Measurements from ENCODE around the gene YWHAQ. TPM values are rescaled to one million over a fixed set of nuclear protein-coding genes. Genes with fewer than 3 reads are reported as not detected.
A peak's percentile ranks its signal among the peaks of the same experiment; 100 is the strongest.
"Not testable (repeated sequence)": the region's sequence is repeated elsewhere in the genome, so short reads cannot be mapped to it uniquely, and the experiment has no call there.

Gene YWHAQ
- total and polyA plus RNA-seq, 5 donors from 2014 or later, result 160 to 359 (median 279) TPM

DNA sequence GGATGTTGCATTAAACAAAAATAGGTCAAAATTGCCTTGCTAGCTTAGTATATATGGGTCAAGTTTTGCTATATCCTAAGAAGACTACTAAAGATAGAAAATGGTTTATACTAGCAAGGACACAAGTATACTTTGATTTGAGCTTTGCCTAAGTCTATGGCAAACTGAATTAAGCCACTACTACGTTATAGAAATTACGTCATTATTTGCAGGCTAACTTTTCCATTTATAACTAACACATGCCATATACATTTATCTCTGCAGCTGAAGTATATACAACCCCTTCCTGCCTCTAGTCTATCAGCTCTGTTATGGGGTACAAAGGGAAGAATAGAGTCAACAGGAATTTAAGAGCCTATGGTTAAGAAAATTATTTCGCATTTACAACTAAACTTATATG, 16.2 kb downstream of the YWHAQ start:
- H3K27ac ChIP-seq (ENCODE audit: insufficient read depth, low read length, poor library complexity, severe bottlenecking), result no peak overlapping the region
- no peak for DNase-seq
- H3K27me3 ChIP-seq (ENCODE audit: control insufficient read depth, insufficient read depth, low read length), result no peaks in the 10 kb centered on the region
- Mint-ChIP-seq H3K27ac (peak overlapping the region in 2 of 3 donors; percentile 13 to 24), H3K4me3 (no peak overlapping the region), H3K36me3 (peaks cover 16% of the 10 kb centered on the region), H3K9me3 (peaks cover 0 to 3% (median 0%) of the 10 kb centered on the region in 7 donors), H3K27me3 (no peaks in the 10 kb centered on the region), H3K4me1 (peaks cover 59 to 89% (median 80%) of the 10 kb centered on the region in 4 donors)
- peaks cover 34% of the 10 kb centered on the region for H3K4me1 ChIP-seq (ENCODE audit: control insufficient read depth, insufficient read depth, low read length, poor library complexity, severe bottlenecking)
- no peak overlapping the region for H3K4me3 ChIP-seq (ENCODE audit: low read depth, low read length)
- H3K36me3 ChIP-seq (ENCODE audit: control insufficient read depth, insufficient read depth, low read length), result peaks cover 11% of the 10 kb centered on the region
- no peak for ATAC-seq (ENCODE audit: low read depth in 2 of 2)
- no peaks in the 10 kb centered on the region for H3K9me3 ChIP-seq (ENCODE audit: control insufficient read depth in 2 of 2, low read length in 2 of 2)

DNA sequence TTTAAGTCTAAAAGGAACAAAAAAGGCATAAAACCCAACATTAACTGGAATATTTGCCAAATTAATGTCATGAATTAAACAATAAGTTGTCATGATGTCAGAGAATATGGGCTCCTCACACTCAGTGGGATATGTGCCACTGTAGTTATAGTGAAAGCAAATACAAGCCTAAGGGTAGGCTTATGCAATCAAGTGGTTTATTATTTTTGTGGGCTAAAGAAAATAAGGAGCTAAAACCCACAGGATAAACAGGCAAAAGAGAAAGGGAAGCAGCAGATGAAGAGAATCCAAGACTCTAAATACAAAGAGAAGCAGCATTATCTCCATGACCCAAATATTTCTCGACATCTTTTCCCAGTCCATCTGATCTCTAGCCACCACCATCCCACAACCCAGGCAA, 17.5 kb downstream of the YWHAQ start:
- Mint-ChIP-seq H3K9me3 (peaks cover 0 to 3% (median 0%) of the 10 kb centered on the region in 7 donors), H3K4me3 (peak overlapping the region in 1 of 4 donors; percentile 1), H3K36me3 (peaks cover 16% of the 10 kb centered on the region), H3K27me3 (no peaks in the 10 kb centered on the region), H3K27ac (peak overlapping the region in 1 of 3 donors; percentile 82), H3K4me1 (peaks cover 58 to 88% (median 79%) of the 10 kb centered on the region in 4 donors)
- no peaks in the 10 kb centered on the region for H3K9me3 ChIP-seq (ENCODE audit: control insufficient read depth in 2 of 2, low read length in 2 of 2)
- peaks cover 11% of the 10 kb centered on the region for H3K36me3 ChIP-seq (ENCODE audit: control insufficient read depth, insufficient read depth, low read length)
- H3K4me3 ChIP-seq (ENCODE audit: low read depth, low read length), result no peak overlapping the region
- ATAC-seq (ENCODE audit: low read depth in 2 of 2) (no peak), DNase-seq (no peak)
- H3K4me1 ChIP-seq (ENCODE audit: control insufficient read depth, insufficient read depth, low read length, poor library complexity, severe bottlenecking), result peaks cover 25% of the 10 kb centered on the region
- no peak overlapping the region for H3K27ac ChIP-seq (ENCODE audit: insufficient read depth, low read length, poor library complexity, severe bottlenecking)
- no peaks in the 10 kb centered on the region for H3K27me3 ChIP-seq (ENCODE audit: control insufficient read depth, insufficient read depth, low read length)

DNA sequence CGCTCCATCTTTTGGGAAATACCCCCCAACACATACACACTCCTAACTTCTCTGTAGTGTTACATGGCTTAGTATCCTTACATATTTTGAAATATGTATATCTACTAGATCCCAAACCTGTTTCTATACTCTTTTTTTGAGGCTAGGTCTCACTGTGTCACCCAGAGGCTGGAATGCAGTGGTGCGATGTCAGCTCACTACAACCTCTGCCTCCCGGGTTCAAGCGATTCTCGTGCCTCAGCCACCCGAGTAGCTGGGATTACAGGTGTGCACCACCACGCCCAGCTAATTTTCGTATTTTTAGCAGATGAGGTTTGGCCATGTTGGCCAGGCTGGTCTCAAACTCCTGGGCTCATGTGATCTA, 19.3 kb downstream of the YWHAQ start:
- H3K36me3 Mint-ChIP-seq, result peaks cover 12% of the 10 kb centered on the region
- H3K36me3 ChIP-seq (ENCODE audit: control insufficient read depth, insufficient read depth, low read length); H3K27me3 ChIP-seq (ENCODE audit: control insufficient read depth, insufficient read depth, low read length); H3K9me3 Mint-ChIP-seq; H3K27ac Mint-ChIP-seq; H3K27me3 Mint-ChIP-seq; DNase-seq; H3K9me3 ChIP-seq (ENCODE audit: control insufficient read depth in 2 of 2, low read length in 2 of 2); ATAC-seq (ENCODE audit: low read depth in 2 of 2); H3K4me3 ChIP-seq (ENCODE audit: low read depth, low read length); H3K27ac ChIP-seq (ENCODE audit: insufficient read depth, low read length, poor library complexity, severe bottlenecking): not testable (repeated sequence)
- peaks cover 54 to 86% (median 77%) of the 10 kb centered on the region in 4 donors for H3K4me1 Mint-ChIP-seq
- H3K4me3 Mint-ChIP-seq, result peak overlapping the region in 1 of 4 donors; percentile 32
- H3K4me1 ChIP-seq (ENCODE audit: control insufficient read depth, insufficient read depth, low read length, poor library complexity, severe bottlenecking), result peaks cover 33% of the 10 kb centered on the region

DNA sequence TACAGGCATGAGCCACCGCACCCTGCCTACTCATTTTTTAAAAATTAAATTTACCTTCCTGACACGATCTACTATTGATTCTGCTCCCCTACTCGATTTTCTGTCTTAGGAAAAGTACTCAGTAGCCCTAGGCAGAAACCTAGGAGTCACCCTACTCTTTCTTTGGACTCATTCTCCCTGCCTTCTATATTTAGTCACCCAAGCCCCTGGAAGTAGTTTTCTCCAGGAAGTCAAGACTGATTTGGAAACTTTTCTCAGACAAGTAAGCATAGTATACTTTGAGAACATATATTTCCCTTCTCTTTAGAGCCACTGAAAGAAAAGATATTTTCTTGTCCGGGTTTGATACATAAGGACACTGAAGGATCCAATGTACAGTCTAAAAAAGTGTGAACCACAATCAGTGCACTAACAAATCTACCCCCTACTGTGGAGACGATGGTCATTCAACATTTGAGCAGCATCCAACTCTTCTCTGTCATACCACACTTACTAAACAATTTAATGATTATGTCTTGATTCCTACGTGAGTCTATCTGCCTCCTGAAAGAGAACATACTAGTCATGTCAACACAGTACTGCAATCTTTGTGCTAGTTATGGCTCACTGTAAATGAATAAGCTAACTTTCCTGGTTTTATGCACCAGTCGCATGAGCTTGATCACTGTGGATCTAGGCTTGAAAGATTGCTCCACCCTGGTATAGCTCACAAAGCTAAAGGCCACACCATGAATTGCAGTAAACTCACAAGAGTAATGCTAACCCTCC, 19.8 kb downstream of the YWHAQ start:
- DNase-seq, result no peak

DNA sequence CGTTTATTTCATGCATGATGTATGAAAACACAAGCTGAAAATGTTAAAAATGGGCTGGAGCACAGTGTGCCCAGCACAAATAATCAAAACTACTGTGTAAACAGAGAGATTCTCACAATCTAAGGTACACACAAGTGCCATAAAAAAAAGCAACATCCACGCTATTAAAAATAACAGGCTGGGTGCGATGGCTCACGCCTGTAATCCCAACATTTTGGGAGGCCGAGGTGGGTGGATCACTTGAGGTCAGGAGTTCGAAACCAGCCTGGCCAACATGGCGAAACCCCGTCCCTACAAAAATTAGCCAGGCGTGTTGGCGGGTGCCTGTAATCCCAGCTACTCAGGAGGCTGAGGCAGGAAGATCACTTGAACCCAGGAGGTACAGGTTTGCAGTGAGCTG, 22.3 kb downstream of the YWHAQ start:
- H3K27me3 Mint-ChIP-seq; DNase-seq; H3K9me3 ChIP-seq (ENCODE audit: control insufficient read depth in 2 of 2, low read length in 2 of 2); H3K27me3 ChIP-seq (ENCODE audit: control insufficient read depth, insufficient read depth, low read length); H3K36me3 ChIP-seq (ENCODE audit: control insufficient read depth, insufficient read depth, low read length); H3K36me3 Mint-ChIP-seq; H3K9me3 Mint-ChIP-seq; ATAC-seq (ENCODE audit: low read depth in 2 of 2): not testable (repeated sequence)
- H3K4me3 ChIP-seq (ENCODE audit: low read depth, low read length), result peak overlapping the region; percentile 86
- Mint-ChIP-seq H3K4me3 (peak overlapping the region; percentile 74 to 95 (median 90)), H3K4me1 (peaks cover 39 to 70% (median 58%) of the 10 kb centered on the region in 4 donors), H3K27ac (peak overlapping the region; percentile 64 to 94 (median 94))
- peaks cover 30% of the 10 kb centered on the region for H3K4me1 ChIP-seq (ENCODE audit: control insufficient read depth, insufficient read depth, low read length, poor library complexity, severe bottlenecking)
- peak overlapping the region; percentile 78 for H3K27ac ChIP-seq (ENCODE audit: insufficient read depth, low read length, poor library complexity, severe bottlenecking)

More for the DNA sequence above, 19.8 kb downstream of the YWHAQ start:
- Mint-ChIP-seq H3K4me3 (peak overlapping the region in 2 of 4 donors; percentile 20 to 70), H3K27ac (peak overlapping the region in 2 of 3 donors; percentile 7 to 8), H3K9me3 (peaks cover 0 to 3% (median 0%) of the 10 kb centered on the region in 7 donors), H3K27me3 (no peaks in the 10 kb centered on the region), H3K4me1 (peaks cover 49 to 84% (median 74%) of the 10 kb centered on the region in 4 donors), H3K36me3 (peaks cover 8% of the 10 kb centered on the region)
- H3K4me3 ChIP-seq (ENCODE audit: low read depth, low read length), result no peak overlapping the region
- H3K4me1 ChIP-seq (ENCODE audit: control insufficient read depth, insufficient read depth, low read length, poor library complexity, severe bottlenecking), result peaks cover 35% of the 10 kb centered on the region
- no peak for ATAC-seq (ENCODE audit: low read depth in 2 of 2)
- H3K9me3 ChIP-seq (ENCODE audit: control insufficient read depth in 2 of 2, low read length in 2 of 2), result no peaks in the 10 kb centered on the region
- no peak overlapping the region for H3K27ac ChIP-seq (ENCODE audit: insufficient read depth, low read length, poor library complexity, severe bottlenecking)
- H3K36me3 ChIP-seq (ENCODE audit: control insufficient read depth, insufficient read depth, low read length), result peaks cover 5% of the 10 kb centered on the region
- no peaks in the 10 kb centered on the region for H3K27me3 ChIP-seq (ENCODE audit: control insufficient read depth, insufficient read depth, low read length)

DNA sequence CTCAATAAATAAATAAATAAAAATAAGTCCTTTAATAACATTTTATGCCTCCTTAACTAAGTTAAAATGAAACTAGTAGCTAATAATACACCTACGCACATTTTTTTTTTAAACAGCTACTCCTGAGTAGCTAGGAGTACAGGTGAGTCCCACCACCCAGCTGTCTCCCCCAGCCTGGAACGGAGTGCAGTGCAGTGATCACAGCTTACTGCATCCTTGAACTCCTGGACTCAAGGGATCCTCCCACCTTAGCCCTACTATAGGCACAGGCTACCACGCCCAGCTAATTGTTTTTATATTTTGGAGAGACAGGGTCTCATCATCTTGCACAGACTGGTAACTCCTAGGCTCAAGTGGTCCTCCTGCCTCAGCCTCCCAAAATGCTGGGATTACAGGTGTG, 28.4 kb downstream of the YWHAQ start:
- Mint-ChIP-seq H3K27ac (peak overlapping the region in 1 of 3 donors; percentile 71), H3K27me3 (no peaks in the 10 kb centered on the region), H3K36me3 (peaks cover 25% of the 10 kb centered on the region), H3K4me3 (no peak overlapping the region), H3K9me3 (peaks cover 0 to 13% (median 3%) of the 10 kb centered on the region in 7 donors), H3K4me1 (peaks cover 15 to 41% (median 28%) of the 10 kb centered on the region in 4 donors)
- ATAC-seq (ENCODE audit: low read depth in 2 of 2) (no peak), DNase-seq (no peak)
- H3K27ac ChIP-seq (ENCODE audit: insufficient read depth, low read length, poor library complexity, severe bottlenecking), result no peak overlapping the region
- H3K9me3 ChIP-seq (ENCODE audit: control insufficient read depth in 2 of 2, low read length in 2 of 2), result peaks cover 7 to 11% of the 10 kb centered on the region in 2 experiments
- H3K27me3 ChIP-seq (ENCODE audit: control insufficient read depth, insufficient read depth, low read length), result no peaks in the 10 kb centered on the region
- H3K36me3 ChIP-seq (ENCODE audit: control insufficient read depth, insufficient read depth, low read length), result peaks cover 29% of the 10 kb centered on the region
- H3K4me1 ChIP-seq (ENCODE audit: control insufficient read depth, insufficient read depth, low read length, poor library complexity, severe bottlenecking), result peaks cover 7% of the 10 kb centered on the region
- no peak overlapping the region for H3K4me3 ChIP-seq (ENCODE audit: low read depth, low read length)

DNA sequence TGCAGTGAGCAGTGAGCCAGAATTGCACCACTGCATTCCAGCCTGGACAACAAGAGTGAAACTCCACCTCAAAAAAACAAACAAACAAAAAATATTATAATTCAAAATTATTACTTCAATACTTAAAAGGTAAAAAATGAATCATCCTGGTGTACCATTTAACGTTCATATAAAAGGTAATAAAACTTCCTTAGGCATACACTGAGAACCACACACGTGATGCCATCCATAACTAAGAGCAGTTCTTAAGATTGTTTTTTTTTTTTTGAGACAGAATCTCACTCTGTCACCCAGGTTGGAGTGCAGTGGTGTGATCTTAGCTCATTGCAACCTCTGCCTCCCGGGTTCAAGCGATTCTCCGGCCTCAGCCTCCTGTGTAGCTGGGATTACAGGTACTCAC, 29.4 kb downstream of the YWHAQ start:
- Mint-ChIP-seq H3K36me3 (peaks cover 25% of the 10 kb centered on the region), H3K4me1 (peaks cover 19 to 46% (median 32%) of the 10 kb centered on the region in 4 donors), H3K4me3 (no peak overlapping the region), H3K27me3 (no peaks in the 10 kb centered on the region), H3K9me3 (peaks cover 0 to 13% (median 3%) of the 10 kb centered on the region in 7 donors), H3K27ac (no peak overlapping the region)
- Histone ChIP-seq H3K27ac (ENCODE audit: insufficient read depth, low read length, poor library complexity, severe bottlenecking) (no peak overlapping the region), H3K4me3 (ENCODE audit: low read depth, low read length) (no peak overlapping the region), H3K36me3 (ENCODE audit: control insufficient read depth, insufficient read depth, low read length) (peaks cover 29% of the 10 kb centered on the region), H3K9me3 (ENCODE audit: control insufficient read depth in 2 of 2, low read length in 2 of 2) (peaks cover 7 to 11% of the 10 kb centered on the region in 2 experiments), H3K27me3 (ENCODE audit: control insufficient read depth, insufficient read depth, low read length) (no peaks in the 10 kb centered on the region), H3K4me1 (ENCODE audit: control insufficient read depth, insufficient read depth, low read length, poor library complexity, severe bottlenecking) (peaks cover 6% of the 10 kb centered on the region)
- ATAC-seq (ENCODE audit: low read depth in 2 of 2) (no peak), DNase-seq (no peak)

All from CD4-positive, CD25-positive, alpha-beta regulatory T cell (primary cell).